Hepatocyte (in vitro differentiated cells): ENCODE results near the gene HYAL2. TPM values are rescaled to one million over a fixed set of nuclear protein-coding genes. Genes with fewer than 3 reads are reported as not detected.

Experiments
- DNase-seq: peaks from one replicate; pipeline ENCODE4 v3.0.0-alpha.2; 2016; ENCODE audit warnings: low spot score
- H2AFZ ChIP-seq: fragments of 200-600 bp; sonication (generic); 2 replicates; pipeline ENCODE4 v1.6.0; 2016; ENCODE audit warnings: antibody characterized with exemption, mild to moderate bottlenecking
- H3K27ac ChIP-seq: fragments of 200-600 bp; sonication (generic); 2 replicates; pipeline ENCODE4 v1.5.1; 2016; ENCODE audit warnings: mild to moderate bottlenecking
- H3K27me3 ChIP-seq: fragments of 200-600 bp; sonication (generic); 2 replicates; pipeline ENCODE4 v1.6.1; 2016
- H3K36me3 ChIP-seq: fragments of 200-600 bp; sonication (generic); replicated peaks from 2 replicates; pipeline ENCODE4 v1.5.1; 2016; ENCODE audit warnings: low read depth; ENCODE audit not compliant: insufficient read depth
- H3K4me1 ChIP-seq: fragments of 200-600 bp; sonication (generic); 2 replicates; pipeline ENCODE4 v1.5.1; 2016; ENCODE audit warnings: mild to moderate bottlenecking, moderate library complexity; ENCODE audit not compliant: insufficient read depth
- H3K4me2 ChIP-seq: fragments of 200-600 bp; sonication (generic); 2 replicates; pipeline ENCODE4 v1.6.0; 2016
- H3K4me3 ChIP-seq: fragments of 200-600 bp; sonication (generic); 2 replicates; pipeline ENCODE4 v1.5.1; 2016; ENCODE audit warnings: mild to moderate bottlenecking
- H3K79me2 ChIP-seq: fragments of 200-600 bp; sonication (generic); 2 replicates; pipeline ENCODE4 v1.6.0; 2017; ENCODE audit warnings: mild to moderate bottlenecking
- H3K9me2 ChIP-seq: fragments of 200-600 bp; sonication (generic); replicated peaks from 2 replicates; pipeline ENCODE4 v1.6.0; 2017; ENCODE audit warnings: mild to moderate bottlenecking; ENCODE audit not compliant: insufficient read depth
- H3K9me3 ChIP-seq: fragments of 200-600 bp; sonication (generic); 2 replicates; pipeline ENCODE4 v1.5.1; 2016; ENCODE audit warnings: low read depth, mild to moderate bottlenecking
- H4K20me1 ChIP-seq: fragments of 200-600 bp; sonication (generic); 2 replicates; pipeline ENCODE4 v1.6.0; 2016; ENCODE audit warnings: mild to moderate bottlenecking; ENCODE audit not compliant: insufficient read depth, poor library complexity, severe bottlenecking
- CTCF ChIP-seq: fragments of 200-600 bp; sonication (generic); IDR thresholded peaks from 2 replicates; pipeline ENCODE4 v1.5.1; 2016; ENCODE audit warnings: antibody characterized with exemption, mild to moderate bottlenecking; ENCODE audit not compliant: poor library complexity
- EZH2 ChIP-seq: fragments of 200-600 bp; sonication (generic); IDR thresholded peaks from 2 replicates; pipeline ENCODE4 v1.6.1; 2016; ENCODE audit warnings: antibody characterized with exemption, mild to moderate bottlenecking, borderline replicate concordance
- EZH2phosphoT487 ChIP-seq: fragments of 200-600 bp; sonication (generic); IDR thresholded peaks from one replicate; pipeline ENCODE4 v1.6.1; 2018; ENCODE audit warnings: antibody characterized with exemption, mild to moderate bottlenecking, low read depth, moderate library complexity; ENCODE audit not compliant: unreplicated experiment, severe bottlenecking
- WGBS: methylation state at CpG from one replicate; pipeline ENCODE4 v1.1.6; 2016; ENCODE audit warnings: low lambda C conversion rate; ENCODE audit errors: missing lambda C conversion rate; 5-methylcytosine and 5-hydroxymethylcytosine counted together
- polyA plus RNA-seq: library from polyadenylated mRNA; unstranded; fragments of >200 nt; fragmentation: Nextera tagmentation; extraction: Ambion mirVana; gene quantifications from 2 replicates; pipeline ENCODE4 v1.2.1, GENCODE V29; 2016
- total RNA-seq: library from RNA; depleted of rRNA; stranded (reverse); fragments of >200 nt; gene quantifications from 2 replicates; pipeline ENCODE4 v1.2.3, GENCODE V29; 2014

HYAL2 gene
- total and polyA plus RNA-seq, 2 experiments from 2014 or later, result 75.4 to 125 TPM

- TF ChIP-seq EZH2phosphoT487 (no peak), CTCF (no peak)
- H3K4me1 ChIP-seq, result peaks cover 33% of the 10 kb centered on the region
- peaks cover 18% of the 10 kb centered on the region for H3K79me2 ChIP-seq
- H4K20me1 ChIP-seq, result no peaks in the 10 kb centered on the region
- no peak overlapping the region for H3K27ac ChIP-seq
- WGBS, result 91% methylated on average over 8 of the region's 8 CpGs
- DNase-seq, result no peak
- no peak overlapping the region for H3K4me2 ChIP-seq
- no peaks in the 10 kb centered on the region for H3K36me3 ChIP-seq
- no peak overlapping the region for H3K4me3 ChIP-seq
- H2AFZ ChIP-seq, result no peak overlapping the region
- H3K9me3 ChIP-seq, result no peaks in the 10 kb centered on the region
- H3K9me2 ChIP-seq, result no peaks in the 10 kb centered on the region
- no peaks in the 10 kb centered on the region for H3K27me3 ChIP-seq
Observed at GRCh38 chr3:50295553-50296431, 26.8 kb downstream of the HYAL2 start.

GRCh38 chr3:50294492-50295403 lies 27.8 kb downstream of the HYAL2 start:
- H2AFZ ChIP-seq, result no peak overlapping the region
- no peak for DNase-seq
- no peaks in the 10 kb centered on the region for H3K9me2 ChIP-seq
- H3K27me3 ChIP-seq, result no peaks in the 10 kb centered on the region
- H3K79me2 ChIP-seq, result peaks cover 20% of the 10 kb centered on the region
- no peak overlapping the region for H3K4me2 ChIP-seq
- peaks cover 23% of the 10 kb centered on the region for H3K4me1 ChIP-seq
- 96% methylated on average over 22 of the region's 22 CpGs for WGBS
- no peak overlapping the region for H3K27ac ChIP-seq
- H3K36me3 ChIP-seq, result no peaks in the 10 kb centered on the region
- H3K4me3 ChIP-seq, result no peak overlapping the region
- no peak for TF ChIP-seq CTCF
- TF ChIP-seq EZH2phosphoT487, result no peak
- no peak for TF ChIP-seq EZH2
- H3K9me3 ChIP-seq, result no peaks in the 10 kb centered on the region
- no peaks in the 10 kb centered on the region for H4K20me1 ChIP-seq

GRCh38 chr3:50294089-50294488 lies 28.5 kb downstream of the HYAL2 start:
- Histone ChIP-seq H3K4me3 (no peak overlapping the region), H3K4me2 (no peak overlapping the region), H3K27me3 (no peaks in the 10 kb centered on the region), H3K79me2 (peaks cover 20% of the 10 kb centered on the region), H3K4me1 (peaks cover 23% of the 10 kb centered on the region), H4K20me1 (no peaks in the 10 kb centered on the region), H3K9me2 (no peaks in the 10 kb centered on the region), H2AFZ (no peak overlapping the region), H3K9me3 (no peaks in the 10 kb centered on the region), H3K27ac (no peak overlapping the region), H3K36me3 (no peaks in the 10 kb centered on the region)
- DNase-seq, result no peak
- TF ChIP-seq EZH2phosphoT487, result no peak
- TF ChIP-seq EZH2, result no peak
- TF ChIP-seq CTCF, result no peak
- 94% methylated on average over 4 of the region's 4 CpGs for WGBS
